A549 (cell line): Measurements from ENCODE around the gene SIAE. TPM values are rescaled to one million over a fixed set of nuclear protein-coding genes. Genes with fewer than 3 reads are reported as not detected.
"Not testable (repeated sequence)": the region's sequence is repeated elsewhere in the genome, so short reads cannot be mapped to it uniquely, and the experiment has no call there.

ENCODE experiments used
- ATAC-seq, 2 experiments: fragments of 200-7000 bp in 1 of 2; fragments of >200 bp in 1 of 2; cut with Nextera tagmentation in 1 of 2; cut with Tn5 transposase in 1 of 2; 3 replicates each; pipeline versions ENCODE4 v1.8.0 to v1.9.1; 2018 to 2020; ENCODE audit warnings: mild to moderate bottlenecking in 1 of 2, moderate library complexity in 1 of 2
- CTCF ChIA-PET: fragments of 300-600 bp; sonication (Branson Sonifier 250); formaldehyde crosslinking; extraction: SDS; loops from one replicate; lab custom pipeline; 2021; ENCODE audit warnings: antibody characterized with exemption, inconsistent platforms; lab: Yijun Ruan, JAX
- POLR2A ChIA-PET: fragments of 350-600 bp; formaldehyde crosslinking; extraction: SDS; loops from one replicate; lab custom pipeline; 2021; ENCODE audit warnings: antibody characterized with exemption, inconsistent platforms; lab: Yijun Ruan, JAX
- DNase-seq, 2 experiments: peaks; one replicate each; pipeline versions ENCODE4 v3.0.0 to v3.0.0-alpha.2; 2011 to 2016; ENCODE audit warnings: low read depth in 1 of 2, low spot score in 1 of 2
- FAIRE-seq: peaks from 2 replicates; lab custom pipeline; 2011; peaks lifted over from hg19 to GRCh38; lab: Jason Lieb, UNC
- H3K27ac ChIP-seq, 2 experiments: fragments of >200 bp; sonication (Bioruptor Twin); formaldehyde crosslinking; 3 replicates each; pipeline ENCODE4 v1.5.1; 2016 to 2017
- H3K4me1 ChIP-seq: fragments of >200 bp; sonication (Bioruptor Twin); formaldehyde crosslinking; 3 replicates; pipeline ENCODE4 v1.6.1; 2016
- H3K4me2 ChIP-seq: fragments of >200 bp; sonication (Bioruptor Twin); formaldehyde crosslinking; 3 replicates; pipeline ENCODE4 v1.6.1; 2016
- H3K4me3 ChIP-seq: fragments of >200 bp; sonication (Bioruptor Twin); formaldehyde crosslinking; 3 replicates; pipeline ENCODE4 v1.5.1; 2016
- H3K9me3 ChIP-seq: fragments of >200 bp; sonication (Bioruptor Twin); formaldehyde crosslinking; 3 replicates; pipeline ENCODE4 v1.6.1; 2016
- CBX8 ChIP-seq: fragments of 200-600 bp; sonication (generic); IDR thresholded peaks from 2 replicates; pipeline ENCODE4 v1.6.1; 2016
- EHF ChIP-seq: fragments of 250-450 bp; sonication (Bioruptor Pico); IDR thresholded peaks from 2 replicates; pipeline ENCODE4 v1.5.0; 2020; ENCODE audit warnings: mild to moderate bottlenecking
- FOSB ChIP-seq: fragments of 250-450 bp; sonication (Bioruptor Pico); IDR thresholded peaks from 2 replicates; pipeline ENCODE4 v1.5.0; 2020; ENCODE audit warnings: mild to moderate bottlenecking, moderate library complexity
- FOSL2 ChIP-seq, 2 experiments: fragments of 450-650 bp in 1 of 2; fragments of >200 bp in 1 of 2; sonication (Bioruptor Twin) in 1 of 2; formaldehyde crosslinking; IDR thresholded peaks; 2 replicates each; pipeline versions ENCODE4 v1.5.0 to v1.6.1; 2016 to 2020; ENCODE audit warnings: mild to moderate bottlenecking in 1 of 2, moderate library complexity in 1 of 2
- HOXA7 ChIP-seq: fragments of 250-450 bp; sonication (Bioruptor Pico); IDR thresholded peaks from 2 replicates; pipeline ENCODE4 v1.5.0; 2020; ENCODE audit warnings: mild to moderate bottlenecking, moderate library complexity
- HOXB13 ChIP-seq: fragments of 250-450 bp; sonication (Bioruptor Pico); IDR thresholded peaks from 2 replicates; pipeline ENCODE4 v1.5.0; 2020; ENCODE audit warnings: low read depth, mild to moderate bottlenecking, moderate library complexity
- JUNB ChIP-seq: fragments of >200 bp; sonication (Bioruptor Twin); formaldehyde crosslinking; IDR thresholded peaks from 2 replicates; pipeline ENCODE4 v1.6.1; 2016
- NPAS2 ChIP-seq: fragments of 250-450 bp; sonication (Bioruptor Pico); IDR thresholded peaks from 2 replicates; pipeline ENCODE4 v1.8.0; 2022; ENCODE audit warnings: mild to moderate bottlenecking, moderate library complexity, borderline replicate concordance
- RNF2 ChIP-seq: fragments of 200-600 bp; sonication (generic); IDR thresholded peaks from 2 replicates; pipeline ENCODE4 v1.6.1; 2016; ENCODE audit warnings: low read depth, mild to moderate bottlenecking, antibody characterized with exemption, moderate library complexity, borderline replicate concordance
- SREBF2 ChIP-seq: fragments of 450-650 bp; IDR thresholded peaks from 2 replicates; pipeline ENCODE4 v1.6.1; 2014; ENCODE audit warnings: mild to moderate bottlenecking, moderate library complexity
- ZC3H11A ChIP-seq: fragments of 450-650 bp; IDR thresholded peaks from 2 replicates; pipeline ENCODE4 v1.6.1; 2014; ENCODE audit warnings: antibody characterized with exemption, mild to moderate bottlenecking
- ZSCAN20 ChIP-seq: fragments of 250-450 bp; sonication (Bioruptor Pico); IDR thresholded peaks from 2 replicates; pipeline ENCODE4 v1.8.0; 2022; ENCODE audit warnings: mild to moderate bottlenecking, moderate library complexity
- WGBS: methylation state at CpG from one replicate; pipeline ENCODE4 v1.1.6; 2017; ENCODE audit errors: missing lambda C conversion rate; 5-methylcytosine and 5-hydroxymethylcytosine counted together
- polyA plus RNA-seq, 4 experiments: library from polyadenylated mRNA; depleted of rRNA in 3 of 4; stranded (reverse); fragments of >200 nt; fragmentation: RNase III in 1 of 4; extraction: RNeasy Plus Mini Kit Qiagen cat#74134 plus additional on column Dnase treatment in 1 of 4; gene quantifications; 2 replicates in 3 of 4; 3 replicates in 1 of 4; pipeline ENCODE4 v1.2.3, GENCODE V29; 2011 to 2017
- TF ChIP-seq, protein P1 (sequence below): fragments of 200-600 bp; sonication (generic); IDR thresholded peaks from 2 replicates; pipeline ENCODE4 v1.6.1; 2016; ENCODE audit warnings: antibody characterized with exemption, mild to moderate bottlenecking, moderate library complexity
- TF ChIP-seq, protein P2 (sequence below): fragments of >200 bp; sonication (Bioruptor Twin); formaldehyde crosslinking; IDR thresholded peaks from 2 replicates; pipeline ENCODE4 v1.6.1; 2016
- TF ChIP-seq, protein P3 (sequence below): fragments of 250-450 bp; sonication (Bioruptor Pico); IDR thresholded peaks from 2 replicates; pipeline ENCODE4 v1.5.0; 2021; ENCODE audit warnings: mild to moderate bottlenecking, moderate library complexity, borderline replicate concordance
- TF ChIP-seq, protein P4 (sequence below): fragments of 450-650 bp; IDR thresholded peaks from 2 replicates; pipeline ENCODE4 v1.6.1; 2014; ENCODE audit warnings: antibody characterized with exemption
- TF ChIP-seq, protein P5 (sequence below): IDR thresholded peaks from 2 replicates; pipeline ENCODE4 v1.6.1; 2012
- TF ChIP-seq, protein P6 (sequence below): fragments of 150-350 bp; IDR thresholded peaks from 2 replicates; pipeline ENCODE4 v1.6.1; 2014; ENCODE audit warnings: low read depth, mild to moderate bottlenecking, low read length
- TF ChIP-seq, protein P7 (sequence below): IDR thresholded peaks from 2 replicates; pipeline ENCODE4 v1.6.1; 2012; ENCODE audit warnings: low read depth, borderline replicate concordance

SIAE gene
- polyA plus RNA-seq, 2 of the 4 experiments (the other 2 are of a cell fraction): 10.3 to 23.2 TPM

DNA sequence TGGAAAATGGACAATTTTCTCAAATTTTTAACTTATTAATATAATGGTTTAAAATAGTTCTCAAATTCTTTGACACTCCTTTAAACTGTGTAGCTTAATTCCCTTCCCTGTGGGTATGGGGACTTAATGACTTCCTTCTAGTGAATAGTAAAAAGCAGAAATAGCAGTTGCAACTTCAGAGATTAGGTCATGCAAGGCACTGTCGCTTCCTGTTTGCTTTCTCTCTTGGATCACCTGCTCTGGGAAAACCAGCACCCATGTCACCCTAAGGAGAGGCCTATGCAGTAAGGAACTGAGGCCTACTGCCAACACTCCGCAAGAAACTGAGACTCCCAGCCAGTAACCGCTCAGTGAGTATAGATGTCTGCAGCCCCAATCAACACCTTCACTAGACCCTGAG lies 67.8 kb downstream of the SIAE start:
- no peaks in the 10 kb centered on the region for H3K4me1 ChIP-seq
- ATAC-seq: no peak
- no peak for TF ChIP-seq CBX8
- TF ChIP-seq, protein P1, sequence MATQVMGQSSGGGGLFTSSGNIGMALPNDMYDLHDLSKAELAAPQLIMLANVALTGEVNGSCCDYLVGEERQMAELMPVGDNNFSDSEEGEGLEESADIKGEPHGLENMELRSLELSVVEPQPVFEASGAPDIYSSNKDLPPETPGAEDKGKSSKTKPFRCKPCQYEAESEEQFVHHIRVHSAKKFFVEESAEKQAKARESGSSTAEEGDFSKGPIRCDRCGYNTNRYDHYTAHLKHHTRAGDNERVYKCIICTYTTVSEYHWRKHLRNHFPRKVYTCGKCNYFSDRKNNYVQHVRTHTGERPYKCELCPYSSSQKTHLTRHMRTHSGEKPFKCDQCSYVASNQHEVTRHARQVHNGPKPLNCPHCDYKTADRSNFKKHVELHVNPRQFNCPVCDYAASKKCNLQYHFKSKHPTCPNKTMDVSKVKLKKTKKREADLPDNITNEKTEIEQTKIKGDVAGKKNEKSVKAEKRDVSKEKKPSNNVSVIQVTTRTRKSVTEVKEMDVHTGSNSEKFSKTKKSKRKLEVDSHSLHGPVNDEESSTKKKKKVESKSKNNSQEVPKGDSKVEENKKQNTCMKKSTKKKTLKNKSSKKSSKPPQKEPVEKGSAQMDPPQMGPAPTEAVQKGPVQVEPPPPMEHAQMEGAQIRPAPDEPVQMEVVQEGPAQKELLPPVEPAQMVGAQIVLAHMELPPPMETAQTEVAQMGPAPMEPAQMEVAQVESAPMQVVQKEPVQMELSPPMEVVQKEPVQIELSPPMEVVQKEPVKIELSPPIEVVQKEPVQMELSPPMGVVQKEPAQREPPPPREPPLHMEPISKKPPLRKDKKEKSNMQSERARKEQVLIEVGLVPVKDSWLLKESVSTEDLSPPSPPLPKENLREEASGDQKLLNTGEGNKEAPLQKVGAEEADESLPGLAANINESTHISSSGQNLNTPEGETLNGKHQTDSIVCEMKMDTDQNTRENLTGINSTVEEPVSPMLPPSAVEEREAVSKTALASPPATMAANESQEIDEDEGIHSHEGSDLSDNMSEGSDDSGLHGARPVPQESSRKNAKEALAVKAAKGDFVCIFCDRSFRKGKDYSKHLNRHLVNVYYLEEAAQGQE: no peak
- TF ChIP-seq, all 56 proteins: peak for 0
- no peak overlapping the region for H3K4me3 ChIP-seq
- CTCF ChIA-PET: no interaction called here
- DNase-seq (no peak), FAIRE-seq (no peak)
- H3K4me2 ChIP-seq: no peak overlapping the region
- 77% methylated on average over 3 of the region's 3 CpGs for WGBS
- H3K9me3 ChIP-seq: no peaks in the 10 kb centered on the region
- H3K27ac ChIP-seq: no peak overlapping the region
- POLR2A ChIA-PET: no interaction called here

DNA sequence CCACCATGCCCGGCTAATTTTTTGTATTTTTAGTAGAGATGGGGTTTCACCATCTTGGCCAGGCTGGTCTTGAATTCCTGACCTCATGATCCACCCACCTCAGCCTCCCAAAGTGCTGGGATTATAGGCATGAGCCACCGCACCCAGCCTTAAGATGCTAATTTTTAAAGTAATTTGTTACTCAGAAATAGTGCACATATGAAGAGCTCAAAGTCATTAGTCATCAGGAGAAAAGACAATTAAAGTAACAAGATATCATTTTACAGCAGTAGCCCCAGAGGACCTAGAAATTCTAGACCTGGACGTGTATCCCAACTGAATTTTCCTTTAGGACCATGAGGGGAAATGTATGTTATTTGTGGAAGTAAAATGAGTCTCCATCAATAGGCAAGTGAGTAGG lies 70.8 kb downstream of the SIAE start:
- H3K4me3 ChIP-seq, H3K4me1 ChIP-seq, FAIRE-seq, DNase-seq, POLR2A ChIA-PET, H3K9me3 ChIP-seq, CTCF ChIA-PET, H3K27ac ChIP-seq, H3K4me2 ChIP-seq, ATAC-seq: not testable (repeated sequence)
- 37% methylated on average over 3 of the region's 3 CpGs for WGBS

DNA sequence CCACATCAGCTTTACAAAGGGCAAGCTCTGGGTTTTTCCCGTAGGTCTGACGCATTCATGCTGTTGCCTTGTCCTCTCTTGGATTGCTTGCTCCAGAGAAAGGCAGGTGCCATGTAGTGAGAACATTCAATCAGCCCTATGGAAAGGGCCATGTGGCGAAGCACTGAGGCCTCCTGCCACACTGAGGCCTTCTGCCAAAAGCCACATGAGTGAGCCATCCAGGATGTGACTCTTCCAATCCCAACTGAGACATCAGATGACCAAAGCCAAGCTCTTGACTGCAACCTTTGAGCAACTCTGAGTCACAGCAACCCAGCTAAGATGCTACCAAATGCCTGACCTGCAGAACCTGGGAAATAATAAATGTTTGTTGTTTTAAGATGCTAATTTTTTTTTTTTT lies 71.3 kb downstream of the SIAE start:
- no peak overlapping the region for H3K27ac ChIP-seq
- no peaks in the 10 kb centered on the region for H3K9me3 ChIP-seq
- TF ChIP-seq, protein P2, sequence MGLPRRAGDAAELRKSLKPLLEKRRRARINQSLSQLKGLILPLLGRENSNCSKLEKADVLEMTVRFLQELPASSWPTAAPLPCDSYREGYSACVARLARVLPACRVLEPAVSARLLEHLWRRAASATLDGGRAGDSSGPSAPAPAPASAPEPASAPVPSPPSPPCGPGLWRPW: no peak
- TF ChIP-seq, protein P1: no peak
- TF ChIP-seq NPAS2 (CRISPR knock-in tag): no peak
- no peak for TF ChIP-seq EHF (CRISPR knock-in tag)
- TF ChIP-seq JUNB: no peak
- TF ChIP-seq, protein P3, sequence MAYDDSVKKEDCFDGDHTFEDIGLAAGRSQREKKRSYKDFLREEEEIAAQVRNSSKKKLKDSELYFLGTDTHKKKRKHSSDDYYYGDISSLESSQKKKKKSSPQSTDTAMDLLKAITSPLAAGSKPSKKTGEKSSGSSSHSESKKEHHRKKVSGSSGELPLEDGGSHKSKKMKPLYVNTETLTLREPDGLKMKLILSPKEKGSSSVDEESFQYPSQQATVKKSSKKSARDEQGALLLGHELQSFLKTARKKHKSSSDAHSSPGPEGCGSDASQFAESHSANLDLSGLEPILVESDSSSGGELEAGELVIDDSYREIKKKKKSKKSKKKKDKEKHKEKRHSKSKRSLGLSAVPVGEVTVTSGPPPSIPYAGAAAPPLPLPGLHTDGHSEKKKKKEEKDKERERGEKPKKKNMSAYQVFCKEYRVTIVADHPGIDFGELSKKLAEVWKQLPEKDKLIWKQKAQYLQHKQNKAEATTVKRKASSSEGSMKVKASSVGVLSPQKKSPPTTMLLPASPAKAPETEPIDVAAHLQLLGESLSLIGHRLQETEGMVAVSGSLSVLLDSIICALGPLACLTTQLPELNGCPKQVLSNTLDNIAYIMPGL (CRISPR knock-in tag): no peak
- no peak for TF ChIP-seq FOSL2 (IDR thresholded peaks at IDR 0.05)
- no peak for TF ChIP-seq FOSL2 (CRISPR knock-in tag; IDR thresholded peaks at IDR 0.05)
- TF ChIP-seq, protein P4, sequence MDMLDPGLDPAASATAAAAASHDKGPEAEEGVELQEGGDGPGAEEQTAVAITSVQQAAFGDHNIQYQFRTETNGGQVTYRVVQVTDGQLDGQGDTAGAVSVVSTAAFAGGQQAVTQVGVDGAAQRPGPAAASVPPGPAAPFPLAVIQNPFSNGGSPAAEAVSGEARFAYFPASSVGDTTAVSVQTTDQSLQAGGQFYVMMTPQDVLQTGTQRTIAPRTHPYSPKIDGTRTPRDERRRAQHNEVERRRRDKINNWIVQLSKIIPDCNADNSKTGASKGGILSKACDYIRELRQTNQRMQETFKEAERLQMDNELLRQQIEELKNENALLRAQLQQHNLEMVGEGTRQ: no peak
- TF ChIP-seq SREBF2: no peak
- TF ChIP-seq FOSB (CRISPR knock-in tag): no peak
- no peak for TF ChIP-seq HOXA7 (CRISPR knock-in tag)
- TF ChIP-seq, protein P5, sequence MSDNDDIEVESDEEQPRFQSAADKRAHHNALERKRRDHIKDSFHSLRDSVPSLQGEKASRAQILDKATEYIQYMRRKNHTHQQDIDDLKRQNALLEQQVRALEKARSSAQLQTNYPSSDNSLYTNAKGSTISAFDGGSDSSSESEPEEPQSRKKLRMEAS: no peak
- TF ChIP-seq ZSCAN20 (CRISPR knock-in tag): no peak
- TF ChIP-seq, protein P6, sequence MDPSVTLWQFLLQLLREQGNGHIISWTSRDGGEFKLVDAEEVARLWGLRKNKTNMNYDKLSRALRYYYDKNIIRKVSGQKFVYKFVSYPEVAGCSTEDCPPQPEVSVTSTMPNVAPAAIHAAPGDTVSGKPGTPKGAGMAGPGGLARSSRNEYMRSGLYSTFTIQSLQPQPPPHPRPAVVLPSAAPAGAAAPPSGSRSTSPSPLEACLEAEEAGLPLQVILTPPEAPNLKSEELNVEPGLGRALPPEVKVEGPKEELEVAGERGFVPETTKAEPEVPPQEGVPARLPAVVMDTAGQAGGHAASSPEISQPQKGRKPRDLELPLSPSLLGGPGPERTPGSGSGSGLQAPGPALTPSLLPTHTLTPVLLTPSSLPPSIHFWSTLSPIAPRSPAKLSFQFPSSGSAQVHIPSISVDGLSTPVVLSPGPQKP: no peak
- TF ChIP-seq ZC3H11A: no peak
- no peak for TF ChIP-seq RNF2
- TF ChIP-seq, protein P7, sequence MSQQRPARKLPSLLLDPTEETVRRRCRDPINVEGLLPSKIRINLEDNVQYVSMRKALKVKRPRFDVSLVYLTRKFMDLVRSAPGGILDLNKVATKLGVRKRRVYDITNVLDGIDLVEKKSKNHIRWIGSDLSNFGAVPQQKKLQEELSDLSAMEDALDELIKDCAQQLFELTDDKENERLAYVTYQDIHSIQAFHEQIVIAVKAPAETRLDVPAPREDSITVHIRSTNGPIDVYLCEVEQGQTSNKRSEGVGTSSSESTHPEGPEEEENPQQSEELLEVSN: no peak
- TF ChIP-seq HOXB13 (CRISPR knock-in tag): no peak
- DNase-seq (no peak), ATAC-seq (no peak), FAIRE-seq (no peak)
- H3K4me1 ChIP-seq: no peaks in the 10 kb centered on the region
- CTCF ChIA-PET: interaction anchor here (0.6 to 1.2 kb wide), 2 partner anchors 187 to 190 kb away, joined by 3 read pairs; no protein-coding TSS in a partner anchor
- POLR2A ChIA-PET: no interaction called here
- H3K4me2 ChIP-seq: no peak overlapping the region
- no peak overlapping the region for H3K4me3 ChIP-seq
- 36% methylated on average over 2 of the region's 3 CpGs for WGBS
